K562 (cell line): ENCODE data around the gene MMD2. TPM values are rescaled to one million over a fixed set of nuclear protein-coding genes. Genes with fewer than 3 reads are reported as not detected.

Experiments used
- ATAC-seq: fragments of 200-7000 bp; cut with Tn5 transposase; 3 replicates; pipeline ENCODE4 v1.9.1; 2020; ENCODE audit warnings: moderate library complexity
- BruUV-seq: library from RNA; stranded (reverse); fragments of 400-500 nt; replicated peaks from 2 replicates; lab custom pipeline; 2021; lab: Mats Ljungman, UMichigan
- CTCF ChIA-PET: fragments of 300-600 bp; formaldehyde crosslinking; extraction: SDS; loops from one replicate; lab custom pipeline; 2021; ENCODE audit warnings: low intra/inter-chr PET ratio; lab: Yijun Ruan, JAX
- POLR2A ChIA-PET: fragments of 300-600, 350-650 bp; sonication (Branson Sonifier 250); formaldehyde crosslinking; extraction: SDS; loops from one replicate; lab custom pipeline; 2021; ENCODE audit warnings: antibody characterized with exemption, inconsistent platforms; lab: Yijun Ruan, JAX
- DNase-seq, 4 experiments: peaks; one replicate each; pipeline versions ENCODE4 v3.0.0 to v3.0.0-alpha.2; 2011 to 2018; ENCODE audit warnings: low spot score in 3 of 4, mixed read lengths in 3 of 4; ENCODE audit errors: extremely low read depth in 1 of 4
- FAIRE-seq: peaks from 2 replicates; lab custom pipeline; 2011; peaks lifted over from hg19 to GRCh38; lab: Jason Lieb, UNC
- H2AFZ ChIP-seq: 2 replicates; pipeline ENCODE4 v1.6.0; 2011; ENCODE audit warnings: low read depth, low read length, control low read depth, inconsistent platforms
- H3K27ac ChIP-seq: fragments of 200-600 bp; 3 replicates; pipeline ENCODE4 v1.8.0; 2011; ENCODE audit warnings: low read depth, mild to moderate bottlenecking, control low read depth, inconsistent platforms, low read length, moderate library complexity, mixed read lengths; ENCODE audit errors: extremely low read depth
- H3K27me3 ChIP-seq, 2 experiments: fragments of 300-600 bp in 1 of 2; 2 replicates in 1 of 2; 3 replicates in 1 of 2; pipeline versions ENCODE4 v1.6.0 to v1.8.0; 2011; ENCODE audit warnings: inconsistent platforms in 2 of 2, low read length in 2 of 2, mild to moderate bottlenecking in 1 of 2, mixed read lengths in 1 of 2, moderate library complexity in 1 of 2; ENCODE audit not compliant: control insufficient read depth in 2 of 2, insufficient read depth in 2 of 2
- H3K36me3 ChIP-seq: fragments of 300-600 bp; 3 replicates; pipeline ENCODE4 v1.8.0; 2011; ENCODE audit warnings: mild to moderate bottlenecking, low read length, inconsistent platforms; ENCODE audit not compliant: control insufficient read depth, insufficient read depth
- H3K4me1 ChIP-seq, 2 experiments: fragments of 200-600 bp in 1 of 2; replicated peaks in 1 of 2; 2 replicates in 1 of 2; 3 replicates in 1 of 2; pipeline versions ENCODE4 v1.5.1 to v1.8.0; 2011; ENCODE audit warnings: inconsistent platforms in 2 of 2, low read length in 2 of 2, mild to moderate bottlenecking in 1 of 2, mixed read lengths in 1 of 2, moderate library complexity in 1 of 2; ENCODE audit not compliant: control insufficient read depth in 2 of 2, insufficient read depth in 2 of 2
- H3K4me2 ChIP-seq: 2 replicates; pipeline ENCODE4 v1.6.1; 2011; ENCODE audit warnings: low read length, control low read depth, inconsistent platforms, mixed read lengths; ENCODE audit not compliant: insufficient read depth
- H3K4me3 ChIP-seq: fragments of 200-600 bp; sonication (generic), shearing (Covaris generic); 2 replicates; pipeline ENCODE4 v1.5.1; 2016; ENCODE audit warnings: control low read depth, inconsistent platforms
- H3K79me2 ChIP-seq: fragments of 200-600 bp; 3 replicates; pipeline ENCODE4 v1.8.0; 2011; ENCODE audit warnings: low read length, inconsistent platforms; ENCODE audit not compliant: control insufficient read depth, insufficient read depth
- H3K9ac ChIP-seq, 2 experiments: 2 replicates each; pipeline versions ENCODE4 v1.6.0 to v1.6.1; 2011; ENCODE audit warnings: low read depth in 2 of 2, low read length in 2 of 2, control low read depth in 1 of 2, inconsistent platforms in 1 of 2, mild to moderate bottlenecking in 1 of 2, mixed read lengths in 1 of 2; ENCODE audit not compliant: insufficient read depth in 1 of 2
- H3K9me1 ChIP-seq: one replicate; pipeline ENCODE4 v1.6.0; 2011; ENCODE audit warnings: inconsistent platforms, mild to moderate bottlenecking, low read length, moderate library complexity; ENCODE audit not compliant: control insufficient read depth, insufficient read depth
- H3K9me3 ChIP-seq: replicated peaks from 2 replicates; pipeline ENCODE4 v1.5.1; 2011; ENCODE audit warnings: low read depth, low read length, inconsistent platforms; ENCODE audit not compliant: control insufficient read depth, insufficient read depth
- H4K20me1 ChIP-seq: replicated peaks from 2 replicates; pipeline ENCODE4 v1.6.1; 2011; ENCODE audit warnings: low read length, inconsistent platforms, mixed read lengths; ENCODE audit not compliant: control insufficient read depth, insufficient read depth
- CEBPB ChIP-seq: fragments of 450-650 bp; IDR thresholded peaks from 2 replicates; pipeline ENCODE4 v1.6.1; 2016; ENCODE audit warnings: missing genetic modification characterization, missing compliant biosample characterization
- RAD51 ChIP-seq: fragments of 450-650 bp; IDR thresholded peaks from 2 replicates; pipeline ENCODE4 v1.7.1; 2016; ENCODE audit warnings: low read depth, mild to moderate bottlenecking, borderline replicate concordance
- ZC3H8 ChIP-seq: fragments of 450-650 bp; IDR thresholded peaks from 2 replicates; pipeline ENCODE4 v1.6.1; 2017
- WGBS: fragments of 100-300 bp; shearing (Covaris generic); methylation state at CpG from one replicate; pipeline ENCODE4 v1.1.6; 2016; ENCODE audit warnings: low coverage, mixed read lengths; ENCODE audit not compliant: insufficient coverage; ENCODE audit errors: missing lambda C conversion rate; 5-methylcytosine and 5-hydroxymethylcytosine counted together
- in situ Hi-C: fragments of 300-500 bp; cut with MboI; formaldehyde crosslinking; loops from 4 replicates; pipeline ENCODE4 v1.15.0; 2018; ENCODE audit warnings: inconsistent platforms, mixed read lengths
- intact Hi-C: fragments of 100-400 bp; cut with micrococcal nuclease; formaldehyde crosslinking; loops from 2 replicates; pipeline ENCODE4 v1.14.2; 2022
- polyA plus RNA-seq, 8 experiments: library from polyadenylated mRNA; depleted of rRNA in 4 of 8; stranded (reverse) in 5 of 8; unstranded in 3 of 8; fragments of >200 nt; fragmentation: Nextera tagmentation in 2 of 8; fragmentation: Illumina TruSeq in 1 of 8; extraction: Ambion mirVana in 2 of 8; extraction: Trizol in 1 of 8; gene quantifications; 2 replicates each; pipeline versions ENCODE4 v1.2.1 to v1.2.3, GENCODE V29; 2011 to 2014; ENCODE audit warnings: inconsistent platforms in 1 of 8, missing spikeins in 1 of 8
- total RNA-seq, 7 experiments: library from RNA; depleted of rRNA in 6 of 7; stranded (reverse); fragments of >200 nt in 6 of 7; fragmentation: Illumina TruSeq in 2 of 7; extraction: Trizol in 2 of 7; gene quantifications; 2 replicates each; pipeline versions ENCODE4 v1.2.1 to v1.2.3, GENCODE V29; 2011 to 2021; ENCODE audit warnings: low replicate concordance in 1 of 7
- TF ChIP-seq, protein P1 (sequence below): sonication (generic); formaldehyde crosslinking; IDR thresholded peaks from 2 replicates; pipeline ENCODE4 v1.8.0; 2022; ENCODE audit warnings: mild to moderate bottlenecking, missing genetic modification reagents
- TF ChIP-seq, protein P2 (sequence below): fragments of 450-650 bp; formaldehyde crosslinking; IDR thresholded peaks from 2 replicates; pipeline ENCODE4 v1.4.0; 2020; ENCODE audit warnings: mild to moderate bottlenecking, mixed read lengths

Gene MMD2
- total and polyA plus RNA-seq, 9 of the 15 experiments (the other 6 are each of a cell fraction or from before 2014, with no cell fraction given): not detected

DNA sequence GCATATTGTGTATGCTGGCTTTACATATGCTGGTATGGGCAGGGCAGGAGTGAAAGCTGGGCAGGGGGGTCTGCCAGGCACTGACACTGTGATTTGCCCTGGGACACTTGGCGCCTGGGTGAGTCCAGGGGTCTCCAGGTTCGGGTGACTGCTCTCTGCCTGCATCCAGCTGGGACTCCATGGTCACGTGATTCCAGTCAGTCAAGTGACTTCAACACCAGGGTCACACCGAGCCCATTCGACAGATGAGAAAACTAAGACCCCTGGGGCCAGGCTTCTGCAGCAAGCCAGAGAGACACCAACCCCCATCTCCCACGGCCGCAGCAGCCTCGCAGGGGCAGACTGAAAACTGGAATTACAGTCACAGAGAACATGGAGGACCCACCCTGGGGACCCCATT lies 30.0 kb downstream of the MMD2 start:
- Histone ChIP-seq H3K79me2 (no peaks in the 10 kb centered on the region), H3K9me1 (no peaks in the 10 kb centered on the region), H3K36me3 (no peaks in the 10 kb centered on the region)
- no peak for TF ChIP-seq CEBPB (tag)
- TF ChIP-seq, protein P1, sequence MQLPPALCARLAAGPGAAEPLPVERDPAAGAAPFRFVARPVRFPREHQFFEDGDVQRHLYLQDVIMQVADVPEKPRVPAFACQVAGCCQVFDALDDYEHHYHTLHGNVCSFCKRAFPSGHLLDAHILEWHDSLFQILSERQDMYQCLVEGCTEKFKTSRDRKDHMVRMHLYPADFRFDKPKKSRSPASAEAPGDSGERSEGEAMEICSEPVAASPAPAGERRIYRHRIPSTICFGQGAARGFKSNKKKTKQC (CRISPR knock-in tag): no peak
- no peak for TF ChIP-seq ZC3H8
- TF ChIP-seq, protein P2, sequence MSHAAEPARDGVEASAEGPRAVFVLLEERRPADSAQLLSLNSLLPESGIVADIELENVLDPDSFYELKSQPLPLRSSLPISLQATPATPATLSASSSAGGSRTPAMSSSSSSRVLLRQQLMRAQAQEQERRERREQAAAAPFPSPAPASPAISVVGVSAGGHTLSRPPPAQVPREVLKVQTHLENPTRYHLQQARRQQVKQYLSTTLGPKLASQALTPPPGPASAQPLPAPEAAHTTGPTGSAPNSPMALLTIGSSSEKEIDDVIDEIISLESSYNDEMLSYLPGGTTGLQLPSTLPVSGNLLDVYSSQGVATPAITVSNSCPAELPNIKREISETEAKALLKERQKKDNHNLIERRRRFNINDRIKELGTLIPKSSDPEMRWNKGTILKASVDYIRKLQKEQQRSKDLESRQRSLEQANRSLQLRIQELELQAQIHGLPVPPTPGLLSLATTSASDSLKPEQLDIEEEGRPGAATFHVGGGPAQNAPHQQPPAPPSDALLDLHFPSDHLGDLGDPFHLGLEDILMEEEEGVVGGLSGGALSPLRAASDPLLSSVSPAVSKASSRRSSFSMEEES: peak; percentile 84
- peak; percentile 50; the same call in 1 of the 2 replicates for TF ChIP-seq RAD51
- TF ChIP-seq, all 486 proteins: peak for 2
- DNase-seq (no peak), ATAC-seq (no peak), FAIRE-seq (no peak)
- H3K4me3 ChIP-seq: no peak overlapping the region
- POLR2A ChIA-PET: interaction anchor here (0.6 kb wide), 1 partner anchor 629 kb away, joined by 4 read pairs; no protein-coding TSS in a partner anchor
- no peaks in the 10 kb centered on the region for H3K9me3 ChIP-seq
- no peak overlapping the region for H3K4me2 ChIP-seq
- H3K9ac ChIP-seq: no peak overlapping the region
- peaks cover 16 to 60% of the 10 kb centered on the region in 2 experiments for H3K27me3 ChIP-seq
- 3% methylated on average over 8 of the region's 8 CpGs for WGBS
- no TSS peak for BruUV-seq
- no peaks in the 10 kb centered on the region for H4K20me1 ChIP-seq
- CTCF ChIA-PET: interaction anchor here (0.7 kb wide), 1 partner anchor 12 kb away, joined by 3 read pairs; no protein-coding TSS in a partner anchor
- no peaks in the 10 kb centered on the region; a peak in 1 of 5 replicates for H3K4me1 ChIP-seq
- intact Hi-C loops: no loop called here
- no peak overlapping the region for H3K27ac ChIP-seq
- in situ Hi-C loops: no loop called here
- H2AFZ ChIP-seq: no peak overlapping the region
